ENCODE results near the gene DOCK9.

Gene DOCK9

GRCh38 chr13:98913741-98914140, 64.1 kb downstream of the DOCK9 start:
- Histone ChIP-seq H3K4me2 (no peak overlapping the region), H3K4me1 (ENCODE audit: low read depth, poor library complexity, severe bottlenecking) (no peaks in the 10 kb centered on the region), H3K36me3 (ENCODE audit: insufficient read depth) (no peaks in the 10 kb centered on the region), H3K79me2 (ENCODE audit: insufficient read depth, low read depth) (no peaks in the 10 kb centered on the region), H3K9ac (no peak overlapping the region), H4K20me1 (ENCODE audit: insufficient read depth) (no peaks in the 10 kb centered on the region), H2AFZ (ENCODE audit: low read depth) (no peak overlapping the region), H3K4me3 (IDR thresholded peaks at IDR 0.05; ENCODE audit: insufficient read depth, low read depth, low read length) (no peak overlapping the region), H3K27me3 (ENCODE audit: insufficient read depth, low read depth) (no peaks in the 10 kb centered on the region), H3K27ac (no peak overlapping the region)
- TF ChIP-seq CTCF (conservative IDR thresholded peaks at IDR 0.05; ENCODE audit: low read depth, low read length) = no peak

- no peak for TF ChIP-seq CTCF (conservative IDR thresholded peaks at IDR 0.05; ENCODE audit: low read depth, low read length)
- Histone ChIP-seq H4K20me1 (ENCODE audit: insufficient read depth) (no peaks in the 10 kb centered on the region), H3K4me3 (IDR thresholded peaks at IDR 0.05; ENCODE audit: insufficient read depth, low read depth, low read length) (no peak overlapping the region), H2AFZ (ENCODE audit: low read depth) (no peak overlapping the region), H3K4me1 (ENCODE audit: low read depth, poor library complexity, severe bottlenecking) (no peaks in the 10 kb centered on the region), H3K27me3 (ENCODE audit: insufficient read depth, low read depth) (no peaks in the 10 kb centered on the region), H3K79me2 (ENCODE audit: insufficient read depth, low read depth) (no peaks in the 10 kb centered on the region), H3K36me3 (ENCODE audit: insufficient read depth) (no peaks in the 10 kb centered on the region), H3K9ac (no peak overlapping the region), H3K4me2 (no peak overlapping the region), H3K27ac (no peak overlapping the region)
Observed at GRCh38 chr13:98912846-98913245, 65.0 kb downstream of the DOCK9 start.

- H3K4me2 ChIP-seq = no peak overlapping the region
- H3K4me1 ChIP-seq (ENCODE audit: low read depth, poor library complexity, severe bottlenecking) = no peaks in the 10 kb centered on the region
- H2AFZ ChIP-seq (ENCODE audit: low read depth) = no peak overlapping the region
- no peaks in the 10 kb centered on the region for H4K20me1 ChIP-seq (ENCODE audit: insufficient read depth)
- no peaks in the 10 kb centered on the region for H3K36me3 ChIP-seq (ENCODE audit: insufficient read depth)
- H3K4me3 ChIP-seq (IDR thresholded peaks at IDR 0.05; ENCODE audit: insufficient read depth, low read depth, low read length) = no peak overlapping the region
- no peaks in the 10 kb centered on the region for H3K79me2 ChIP-seq (ENCODE audit: insufficient read depth, low read depth)
- H3K27me3 ChIP-seq (ENCODE audit: insufficient read depth, low read depth) = no peaks in the 10 kb centered on the region
- H3K9ac ChIP-seq = no peak overlapping the region
- no peak for TF ChIP-seq CTCF (conservative IDR thresholded peaks at IDR 0.05; ENCODE audit: low read depth, low read length)
- H3K27ac ChIP-seq = no peak overlapping the region
Observed at GRCh38 chr13:98910501-98910951, 67.3 kb downstream of the DOCK9 start.

GRCh38 chr13:98909016-98909415, 68.8 kb downstream of the DOCK9 start:
- no peak overlapping the region for H3K4me2 ChIP-seq
- TF ChIP-seq CTCF (conservative IDR thresholded peaks at IDR 0.05; ENCODE audit: low read depth, low read length) = no peak
- no peak overlapping the region for H3K9ac ChIP-seq
- H2AFZ ChIP-seq (ENCODE audit: low read depth) = no peak overlapping the region
- no peaks in the 10 kb centered on the region for H3K79me2 ChIP-seq (ENCODE audit: insufficient read depth, low read depth)
- no peak overlapping the region for H3K4me3 ChIP-seq (IDR thresholded peaks at IDR 0.05; ENCODE audit: insufficient read depth, low read depth, low read length)
- H3K4me1 ChIP-seq (ENCODE audit: low read depth, poor library complexity, severe bottlenecking) = no peaks in the 10 kb centered on the region
- H3K36me3 ChIP-seq (ENCODE audit: insufficient read depth) = no peaks in the 10 kb centered on the region
- H3K27ac ChIP-seq = no peak overlapping the region
- no peaks in the 10 kb centered on the region for H3K27me3 ChIP-seq (ENCODE audit: insufficient read depth, low read depth)
- H4K20me1 ChIP-seq (ENCODE audit: insufficient read depth) = no peaks in the 10 kb centered on the region
